ENCODE data around the gene PIK3IP1. TPM values are rescaled to one million over a fixed set of nuclear protein-coding genes. Genes with fewer than 3 reads are reported as not detected.
A peak's percentile ranks its signal among the peaks of the same experiment; 100 is the strongest.

Gene PIK3IP1
- total and polyA plus RNA-seq, 3 donors from 2014 or later = 42.4 to 89.2 (median 65.9) TPM

GRCh38 chr22:31313366-31314147, 21.3 kb upstream of the PIK3IP1 start:
- TF ChIP-seq CTCF (IDR thresholded peaks at IDR 0.05) (peak; percentile 71 to 87 (median 81)), POLR2A (IDR thresholded peaks at IDR 0.05) (no peak)
- Histone ChIP-seq H3K36me3 (ENCODE audit: low read depth, missing control alignments) (no peaks in the 10 kb centered on the region), H3K4me3 (no peak overlapping the region), H3K4me1 (peaks cover 5% of the 10 kb centered on the region), H3K27me3 (no peaks in the 10 kb centered on the region), H3K27ac (peak overlapping the region; percentile 62 to 73), H3K9me3 (no peaks in the 10 kb centered on the region)
- intact Hi-C loops (cut with DNase I; ENCODE audit: low total_unique reads) = no loop called here
- DNase-seq = peak; percentile 85
- 27 to 43% methylated on average over 6 of the region's 6 CpGs for WGBS, 2 donors

- no peak overlapping the region for H3K4me3 ChIP-seq
- H3K36me3 ChIP-seq (ENCODE audit: low read depth, missing control alignments) = no peaks in the 10 kb centered on the region
- H3K27ac ChIP-seq = no peak overlapping the region
- no peak for DNase-seq
- no peaks in the 10 kb centered on the region for H3K9me3 ChIP-seq
- intact Hi-C loops (cut with DNase I; ENCODE audit: low total_unique reads) = no loop called here
- no peaks in the 10 kb centered on the region for H3K27me3 ChIP-seq
- H3K4me1 ChIP-seq = no peaks in the 10 kb centered on the region
- TF ChIP-seq CTCF (IDR thresholded peaks at IDR 0.05) = no peak
- no peak for TF ChIP-seq POLR2A (IDR thresholded peaks at IDR 0.05)
Measured at GRCh38 chr22:31308181-31308580, 15.9 kb upstream of the PIK3IP1 start.

GRCh38 chr22:31305194-31305593, 12.9 kb upstream of the PIK3IP1 start:
- no peaks in the 10 kb centered on the region for H3K36me3 ChIP-seq (ENCODE audit: low read depth, missing control alignments)
- H3K4me1 ChIP-seq = peaks cover 6% of the 10 kb centered on the region
- TF ChIP-seq POLR2A (IDR thresholded peaks at IDR 0.05) (no peak), CTCF (IDR thresholded peaks at IDR 0.05) (no peak)
- no peak overlapping the region for H3K4me3 ChIP-seq
- DNase-seq = no peak
- WGBS, 2 donors = 95 to 97% methylated on average over 3 of the region's 3 CpGs
- intact Hi-C loops (cut with DNase I; ENCODE audit: low total_unique reads) = no loop called here
- no peaks in the 10 kb centered on the region for H3K27me3 ChIP-seq
- H3K9me3 ChIP-seq = no peaks in the 10 kb centered on the region
- H3K27ac ChIP-seq = no peak overlapping the region

GRCh38 chr22:31302537-31302936, 10.2 kb upstream of the PIK3IP1 start:
- 89 to 98% methylated on average over 3 of the region's 3 CpGs for WGBS, 2 donors
- no peak overlapping the region for H3K4me3 ChIP-seq
- H3K4me1 ChIP-seq = peaks cover 6% of the 10 kb centered on the region
- no peak for TF ChIP-seq POLR2A (IDR thresholded peaks at IDR 0.05)
- TF ChIP-seq CTCF (IDR thresholded peaks at IDR 0.05) = no peak
- H3K9me3 ChIP-seq = no peaks in the 10 kb centered on the region
- H3K27me3 ChIP-seq = no peaks in the 10 kb centered on the region
- intact Hi-C loops (cut with DNase I; ENCODE audit: low total_unique reads) = no loop called here
- DNase-seq = no peak
- H3K36me3 ChIP-seq (ENCODE audit: low read depth, missing control alignments) = no peaks in the 10 kb centered on the region
- no peak overlapping the region for H3K27ac ChIP-seq

GRCh38 chr22:31302006-31302405, 9.7 kb upstream of the PIK3IP1 start:
- intact Hi-C loops (cut with DNase I; ENCODE audit: low total_unique reads) = no loop called here

More at GRCh38 chr22:31302006-31302405, 9.7 kb upstream of the PIK3IP1 start:
- H3K27ac ChIP-seq = no peak overlapping the region
- peaks cover 7% of the 10 kb centered on the region for H3K4me1 ChIP-seq
- no peaks in the 10 kb centered on the region for H3K9me3 ChIP-seq
- H3K36me3 ChIP-seq (ENCODE audit: low read depth, missing control alignments) = no peaks in the 10 kb centered on the region
- H3K4me3 ChIP-seq = no peak overlapping the region
- TF ChIP-seq CTCF (IDR thresholded peaks at IDR 0.05) = no peak
- no peak for TF ChIP-seq POLR2A (IDR thresholded peaks at IDR 0.05)
- no peaks in the 10 kb centered on the region for H3K27me3 ChIP-seq
- no peak for DNase-seq
